Naive B cell (primary cell): ENCODE results near the gene KL. TPM values are rescaled to one million over a fixed set of nuclear protein-coding genes. Genes with fewer than 3 reads are reported as not detected.

Experiments
- ATAC-seq, 2 donors: fragments of 150-1000 bp; cut with Tn5 transposase; 2 replicates each; pipeline ENCODE4 v1.10.0; 2021; ENCODE audit warnings: low read depth in 2 of 2, mild to moderate bottlenecking in 2 of 2, moderate library complexity in 2 of 2
- DNase-seq: peaks from one replicate; pipeline ENCODE4 v3.0.0; 2022
- H3K27ac Mint-ChIP-seq, 6 donors: one replicate each; pipeline ENCODE4 v1.8.0; 2020 to 2022; ENCODE audit warnings: mild to moderate bottlenecking in 6 of 6, mixed read lengths in 6 of 6, moderate library complexity in 5 of 6, inconsistent platforms in 2 of 6
- H3K27me3 Mint-ChIP-seq, 3 donors: one replicate each; pipeline ENCODE4 v1.8.0; 2021 to 2022; ENCODE audit warnings: mixed read lengths in 3 of 3, mild to moderate bottlenecking in 1 of 3
- H3K36me3 Mint-ChIP-seq, 2 donors: one replicate each; pipeline ENCODE4 v1.8.0; 2020 to 2022; ENCODE audit warnings: mixed read lengths in 2 of 2, inconsistent platforms in 1 of 2, mild to moderate bottlenecking in 1 of 2
- H3K4me1 Mint-ChIP-seq, 3 donors: one replicate each; pipeline ENCODE4 v1.8.0; 2020 to 2022; ENCODE audit warnings: mixed read lengths in 3 of 3, inconsistent platforms in 1 of 3, mild to moderate bottlenecking in 1 of 3, moderate library complexity in 1 of 3
- H3K4me3 Mint-ChIP-seq, 8 donors: one replicate each; pipeline ENCODE4 v1.8.0; 2020 to 2022; ENCODE audit warnings: mild to moderate bottlenecking in 8 of 8, mixed read lengths in 8 of 8, moderate library complexity in 8 of 8, inconsistent platforms in 2 of 8
- H3K9me3 Mint-ChIP-seq, 7 donors: one replicate each; pipeline ENCODE4 v1.8.0; 2020 to 2022; ENCODE audit warnings: mixed read lengths in 7 of 7, mild to moderate bottlenecking in 5 of 7, inconsistent platforms in 2 of 7, moderate library complexity in 1 of 7
- polyA plus RNA-seq, 6 donors: library from polyadenylated mRNA; unstranded; fragments of 300-500 nt; fragmentation: Illumina TruSeq; gene quantifications; one replicate each; pipeline ENCODE4 v1.2.3, GENCODE V29; 2021; ENCODE audit warnings: low read depth in 6 of 6

Gene KL
- polyA plus RNA-seq, 6 donors from 2014 or later, result 0.10 TPM; not detected in 5

DNA sequence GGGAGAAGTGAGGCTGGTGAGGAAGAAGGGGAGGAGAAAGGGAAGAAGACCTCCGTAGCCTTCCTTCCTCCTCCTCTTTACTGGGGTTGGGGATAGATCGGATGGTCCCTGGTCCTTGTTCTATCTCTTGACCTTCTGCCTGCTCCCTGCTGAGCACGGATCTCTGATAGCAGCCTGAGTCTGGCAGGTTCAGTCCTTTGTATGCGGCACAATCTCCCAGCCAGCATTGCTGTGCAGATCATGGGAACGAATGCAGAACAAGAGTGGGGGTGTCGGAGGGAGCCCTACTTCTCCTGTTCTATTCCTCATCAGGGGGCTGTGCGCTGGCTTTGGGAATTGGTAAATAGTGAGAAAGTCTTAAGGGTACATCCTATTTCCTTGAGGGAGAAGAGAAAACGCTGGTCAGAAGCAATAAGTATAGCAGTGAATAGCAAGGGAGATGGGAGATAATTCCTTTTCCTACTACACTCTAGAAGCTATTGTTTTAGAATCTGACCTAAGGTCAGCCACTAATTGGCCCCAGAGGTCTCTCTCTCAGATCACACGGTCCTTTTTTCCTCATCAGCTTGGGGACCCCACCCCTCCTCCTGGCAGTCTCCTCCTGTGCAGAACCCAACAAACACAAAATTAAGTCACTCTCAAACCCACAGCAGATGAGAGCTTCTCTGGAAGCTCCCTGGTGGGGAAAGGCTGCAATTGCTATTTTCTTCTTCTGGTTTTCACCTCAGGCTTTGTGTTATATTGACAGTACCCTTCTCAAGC lies 41.0 kb downstream of the KL start:
- H3K4me1 Mint-ChIP-seq, result no peaks in the 10 kb centered on the region
- ATAC-seq, result no peak
- H3K27ac Mint-ChIP-seq, result no peak overlapping the region
- H3K36me3 Mint-ChIP-seq, result no peaks in the 10 kb centered on the region
- H3K9me3 Mint-ChIP-seq, result no peaks in the 10 kb centered on the region
- peaks cover 0 to 5% (median 4%) of the 10 kb centered on the region in 3 donors for H3K27me3 Mint-ChIP-seq
- no peak for DNase-seq
- H3K4me3 Mint-ChIP-seq, result no peak overlapping the region

DNA sequence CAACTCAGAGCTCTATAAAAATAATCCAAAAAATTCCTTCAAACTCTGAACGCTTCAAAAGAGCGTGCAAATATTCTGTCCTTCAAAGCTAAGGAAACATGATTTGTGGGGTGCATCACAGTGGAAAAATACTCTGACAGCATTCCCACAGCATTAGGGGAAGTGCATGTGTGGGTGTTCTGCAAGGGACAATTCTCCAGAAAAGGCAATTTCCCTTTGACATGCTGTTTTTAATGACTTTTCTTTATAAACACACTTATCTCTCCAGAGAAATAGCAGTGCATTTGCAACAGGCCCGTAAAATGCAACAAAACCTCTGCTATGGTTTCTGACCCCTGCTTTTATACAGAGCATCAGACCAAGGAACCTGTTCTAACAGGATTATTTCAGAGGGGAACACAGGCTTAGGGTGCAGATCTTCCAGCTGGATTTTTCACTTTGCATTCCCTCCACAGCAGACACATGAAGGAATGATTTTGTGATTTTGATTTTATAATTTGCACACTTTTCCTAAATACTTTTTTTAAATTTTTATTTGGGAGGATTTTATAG lies 42.6 kb downstream of the KL start:
- Mint-ChIP-seq H3K27ac (no peak overlapping the region), H3K9me3 (no peaks in the 10 kb centered on the region), H3K36me3 (no peaks in the 10 kb centered on the region), H3K4me1 (no peaks in the 10 kb centered on the region), H3K4me3 (no peak overlapping the region), H3K27me3 (peaks cover 0 to 5% (median 4%) of the 10 kb centered on the region in 3 donors)
- no peak for ATAC-seq
- no peak for DNase-seq

DNA sequence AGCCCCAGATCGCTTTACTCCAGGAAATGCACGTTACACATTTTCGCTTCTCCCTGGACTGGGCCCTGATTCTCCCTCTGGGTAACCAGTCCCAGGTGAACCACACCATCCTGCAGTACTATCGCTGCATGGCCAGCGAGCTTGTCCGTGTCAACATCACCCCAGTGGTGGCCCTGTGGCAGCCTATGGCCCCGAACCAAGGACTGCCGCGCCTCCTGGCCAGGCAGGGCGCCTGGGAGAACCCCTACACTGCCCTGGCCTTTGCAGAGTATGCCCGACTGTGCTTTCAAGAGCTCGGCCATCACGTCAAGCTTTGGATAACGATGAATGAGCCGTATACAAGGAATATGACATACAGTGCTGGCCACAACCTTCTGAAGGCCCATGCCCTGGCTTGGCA lies 44.6 kb downstream of the KL start:
- no peaks in the 10 kb centered on the region for H3K9me3 Mint-ChIP-seq
- no peak overlapping the region for H3K4me3 Mint-ChIP-seq
- H3K27ac Mint-ChIP-seq, result no peak overlapping the region
- no peaks in the 10 kb centered on the region for H3K36me3 Mint-ChIP-seq
- peaks cover 0 to 4% (median 2%) of the 10 kb centered on the region in 3 donors for H3K27me3 Mint-ChIP-seq
- H3K4me1 Mint-ChIP-seq, result no peaks in the 10 kb centered on the region
- DNase-seq (no peak), ATAC-seq (no peak)

DNA sequence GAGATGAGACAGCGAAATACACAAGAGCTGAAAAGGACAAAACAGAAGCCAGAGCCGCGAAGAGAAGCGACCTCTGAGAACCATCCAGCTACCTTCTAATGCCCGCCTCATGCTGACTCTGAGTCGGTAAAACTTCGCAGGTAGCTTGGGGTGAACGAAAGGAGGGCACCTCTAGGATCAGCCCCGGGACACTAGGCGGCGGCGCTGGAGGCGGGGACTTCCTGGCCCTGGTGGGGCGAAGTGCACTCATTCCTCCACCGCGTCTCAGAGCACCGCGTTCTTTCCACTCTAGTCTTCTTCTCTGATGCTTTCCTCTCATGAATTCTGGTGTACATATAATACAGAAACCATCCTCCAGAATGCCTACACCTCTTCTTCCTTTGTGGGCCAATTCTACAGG lies 50.1 kb downstream of the KL start:
- no peak overlapping the region for H3K27ac Mint-ChIP-seq
- ATAC-seq, result no peak
- no peaks in the 10 kb centered on the region for H3K4me1 Mint-ChIP-seq
- peaks cover 0 to 6% (median 4%) of the 10 kb centered on the region in 3 donors for H3K27me3 Mint-ChIP-seq
- H3K4me3 Mint-ChIP-seq, result no peak overlapping the region
- DNase-seq, result no peak
- no peaks in the 10 kb centered on the region for H3K36me3 Mint-ChIP-seq
- H3K9me3 Mint-ChIP-seq, result peaks cover 0 to 2% (median 0%) of the 10 kb centered on the region in 7 donors

DNA sequence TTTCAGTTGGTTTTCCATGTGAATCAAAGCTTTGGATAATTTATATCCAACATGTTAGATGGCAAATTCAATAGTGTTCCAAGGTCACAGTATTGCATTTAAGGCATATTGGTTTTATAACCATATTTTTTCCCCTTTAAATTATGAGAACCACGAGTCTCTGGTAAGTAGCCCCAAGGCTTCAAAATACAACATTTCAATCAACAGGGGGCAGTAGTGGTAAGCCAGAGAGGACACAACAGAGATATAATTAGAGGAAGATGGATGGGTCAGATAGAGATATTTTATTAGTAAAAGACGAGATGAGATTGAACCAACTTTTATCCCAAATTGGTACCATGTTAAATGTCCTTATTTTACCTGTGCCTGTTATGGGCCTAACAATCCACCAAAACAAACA lies 53.1 kb downstream of the KL start:
- Mint-ChIP-seq H3K4me1 (no peaks in the 10 kb centered on the region), H3K27me3 (peaks cover 0 to 6% (median 0%) of the 10 kb centered on the region in 3 donors), H3K9me3 (peaks cover 0 to 2% (median 0%) of the 10 kb centered on the region in 7 donors), H3K36me3 (no peaks in the 10 kb centered on the region), H3K4me3 (no peak overlapping the region), H3K27ac (no peak overlapping the region)
- ATAC-seq (no peak), DNase-seq (no peak)

DNA sequence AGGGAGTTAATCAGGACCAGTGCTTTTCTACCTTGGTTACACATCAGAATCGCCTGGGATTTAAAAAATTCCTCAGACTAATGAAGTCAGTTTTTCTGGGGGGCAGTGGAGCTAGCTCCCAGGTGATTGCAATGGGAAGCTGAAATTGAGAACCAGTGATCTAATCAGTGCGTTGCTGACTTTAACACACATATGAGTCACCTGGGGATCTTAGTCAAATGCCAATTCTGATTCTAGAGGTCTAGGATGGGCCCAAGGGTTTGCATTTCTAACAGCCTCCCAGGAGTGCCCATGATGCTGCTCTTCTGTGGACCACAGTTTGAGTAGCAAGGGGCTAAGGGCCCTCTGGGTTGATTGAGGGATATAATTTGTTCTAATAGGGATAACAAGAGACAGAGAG lies 54.5 kb downstream of the KL start:
- DNase-seq, result no peak
- H3K9me3 Mint-ChIP-seq, result peaks cover 0 to 2% (median 0%) of the 10 kb centered on the region in 7 donors
- ATAC-seq, result no peak
- H3K27me3 Mint-ChIP-seq, result peaks cover 0 to 6% (median 0%) of the 10 kb centered on the region in 3 donors
- no peak overlapping the region for H3K4me3 Mint-ChIP-seq
- no peaks in the 10 kb centered on the region for H3K4me1 Mint-ChIP-seq
- peak overlapping the region in 1 of 6 donors; percentile 78 for H3K27ac Mint-ChIP-seq
- H3K36me3 Mint-ChIP-seq, result no peaks in the 10 kb centered on the region

DNA sequence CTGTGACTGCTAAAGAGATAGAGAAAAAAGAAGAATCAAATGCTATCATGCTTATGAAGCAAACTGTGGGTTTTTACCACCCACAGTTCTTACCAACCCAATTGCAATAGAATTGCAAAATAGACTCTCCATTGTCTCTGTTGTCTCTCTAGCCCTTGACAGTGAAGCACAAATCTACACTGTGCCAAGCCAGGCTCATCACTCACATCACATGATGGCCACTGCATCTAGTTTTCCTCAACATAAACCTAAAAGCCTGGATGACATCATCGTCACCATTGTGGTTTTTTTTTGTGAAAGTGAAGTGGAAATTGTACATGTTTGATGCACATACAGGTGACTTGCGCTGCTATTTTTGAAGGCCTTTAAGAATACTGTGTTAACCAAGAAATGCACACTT lies 56.1 kb downstream of the KL start:
- H3K9me3 Mint-ChIP-seq, result no peaks in the 10 kb centered on the region
- no peak overlapping the region for H3K4me3 Mint-ChIP-seq
- no peaks in the 10 kb centered on the region for H3K36me3 Mint-ChIP-seq
- DNase-seq (no peak), ATAC-seq (no peak)
- no peak overlapping the region for H3K27ac Mint-ChIP-seq
- H3K27me3 Mint-ChIP-seq, result peaks cover 0 to 6% (median 4%) of the 10 kb centered on the region in 3 donors
- no peaks in the 10 kb centered on the region for H3K4me1 Mint-ChIP-seq

DNA sequence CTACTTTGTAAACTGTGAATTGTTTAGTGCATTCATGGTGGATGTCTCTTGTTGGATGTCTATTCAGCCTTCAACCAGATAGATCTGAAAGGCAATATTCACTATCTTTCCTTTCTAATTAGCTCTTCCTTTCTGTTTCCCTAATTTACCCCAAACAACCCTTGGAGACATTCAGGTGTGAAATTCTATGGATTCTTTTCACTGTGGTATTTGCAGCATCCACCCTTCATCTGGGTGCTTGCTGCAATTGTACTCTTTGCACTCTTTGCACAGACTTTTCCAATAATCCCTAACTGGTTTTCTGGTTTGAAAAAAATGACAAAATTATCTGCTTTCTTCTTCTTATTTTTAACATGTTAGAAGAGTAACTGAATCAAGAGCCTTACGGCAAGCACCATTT lies 56.5 kb downstream of the KL start:
- DNase-seq (no peak), ATAC-seq (no peak)
- Mint-ChIP-seq H3K27ac (no peak overlapping the region), H3K36me3 (no peaks in the 10 kb centered on the region), H3K9me3 (no peaks in the 10 kb centered on the region), H3K27me3 (peaks cover 0 to 4% (median 4%) of the 10 kb centered on the region in 3 donors), H3K4me1 (no peaks in the 10 kb centered on the region), H3K4me3 (no peak overlapping the region)

DNA sequence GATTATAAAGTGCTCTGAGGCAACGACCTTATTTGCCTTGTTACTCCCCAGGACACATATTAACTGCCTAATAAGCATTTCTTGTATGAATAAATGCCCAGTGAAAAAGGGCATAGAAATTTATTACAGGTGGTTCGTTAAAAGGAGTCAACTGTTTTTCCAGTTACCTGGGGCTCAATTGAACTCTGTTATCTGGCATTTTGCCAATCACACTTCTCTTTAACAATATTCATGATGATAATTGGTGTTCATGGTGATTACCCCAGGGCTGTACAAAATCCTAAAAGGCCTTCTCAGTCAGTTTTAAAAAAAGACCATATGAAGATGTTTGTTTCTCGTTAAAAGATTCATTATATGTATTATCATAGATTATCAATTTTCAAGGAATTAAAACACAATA lies 57.1 kb downstream of the KL start:
- Mint-ChIP-seq H3K4me3 (no peak overlapping the region), H3K27me3 (peaks cover 0 to 4% (median 0%) of the 10 kb centered on the region in 3 donors), H3K36me3 (no peaks in the 10 kb centered on the region), H3K4me1 (no peaks in the 10 kb centered on the region), H3K27ac (no peak overlapping the region), H3K9me3 (no peaks in the 10 kb centered on the region)
- ATAC-seq (no peak), DNase-seq (no peak)

DNA sequence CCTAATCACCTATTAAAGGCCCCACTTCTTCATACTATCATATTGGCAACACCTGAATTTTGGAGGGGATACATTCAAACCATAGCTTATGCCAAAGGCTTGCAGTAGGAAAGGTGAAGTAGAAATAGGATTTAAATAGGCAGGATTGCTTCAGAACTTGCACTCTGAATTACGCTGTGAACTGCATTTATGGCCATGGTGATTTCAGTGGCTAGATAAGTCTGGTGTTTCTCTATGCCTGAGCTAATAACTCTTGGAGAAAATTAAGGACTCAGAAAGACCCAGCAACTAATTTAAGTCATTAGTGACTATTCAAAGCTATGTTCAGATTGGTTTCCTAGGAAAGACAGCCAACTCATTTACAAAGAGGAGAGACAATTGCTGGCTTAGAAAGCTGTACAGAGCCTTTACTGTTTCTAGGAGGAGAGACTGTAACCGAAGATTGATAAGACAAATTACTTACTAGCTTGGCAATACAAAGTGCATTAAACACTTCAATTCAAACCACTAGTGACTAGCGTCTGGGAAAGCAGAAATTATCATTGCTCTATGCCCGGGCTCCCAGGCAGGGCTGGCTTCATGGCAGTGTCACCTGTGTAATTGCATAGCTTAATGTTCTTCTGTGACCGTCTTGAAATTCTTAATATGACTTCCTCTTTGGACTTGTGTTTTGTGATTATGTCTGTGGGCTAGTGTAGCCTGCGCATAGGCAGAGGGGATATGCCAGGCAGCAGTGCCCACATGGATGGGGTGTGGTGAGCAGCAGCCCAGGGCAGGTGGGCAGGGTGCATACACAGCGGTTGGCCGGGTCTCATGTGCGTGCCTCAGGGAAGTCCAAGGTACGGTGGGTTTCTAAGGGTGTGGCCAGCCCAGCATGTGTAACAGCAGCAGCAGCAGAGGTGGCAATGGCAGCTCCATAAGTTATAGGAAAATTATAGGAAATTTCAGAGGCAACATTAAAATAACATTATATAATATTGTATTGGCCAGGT lies 60.1 kb downstream of the KL start:
- no peak overlapping the region for H3K4me3 Mint-ChIP-seq
- ATAC-seq, result no peak
- H3K4me1 Mint-ChIP-seq, result peaks cover 0 to 6% (median 0%) of the 10 kb centered on the region in 3 donors
- DNase-seq, result no peak
- peaks cover 0 to 4% (median 0%) of the 10 kb centered on the region in 3 donors for H3K27me3 Mint-ChIP-seq
- no peaks in the 10 kb centered on the region for H3K36me3 Mint-ChIP-seq
- no peaks in the 10 kb centered on the region for H3K9me3 Mint-ChIP-seq
- H3K27ac Mint-ChIP-seq, result no peak overlapping the region

DNA sequence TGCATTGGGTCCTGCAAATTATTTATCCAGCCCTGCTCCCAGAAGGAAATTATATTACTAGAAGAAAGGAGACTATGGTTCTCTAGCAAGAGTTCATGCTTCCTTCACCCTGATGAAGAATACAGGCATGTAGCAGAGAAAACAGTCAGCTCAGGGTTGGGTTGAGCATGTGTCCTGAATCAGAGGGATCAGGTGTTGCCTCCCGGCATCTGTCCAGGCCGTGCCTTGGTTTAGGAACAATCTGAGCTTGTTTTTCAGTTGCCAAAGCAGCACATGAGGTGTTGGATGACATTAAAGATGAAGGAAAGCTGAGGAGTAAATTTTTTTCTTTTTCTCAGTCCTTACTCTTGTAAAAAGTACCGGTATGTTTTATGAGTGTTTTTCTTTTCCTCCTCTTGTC lies 62.0 kb downstream of the KL start:
- H3K27me3 Mint-ChIP-seq, result peaks cover 0 to 4% (median 0%) of the 10 kb centered on the region in 3 donors
- no peaks in the 10 kb centered on the region for H3K36me3 Mint-ChIP-seq
- H3K27ac Mint-ChIP-seq, result peak overlapping the region in 1 of 6 donors; percentile 74
- no peak overlapping the region for H3K4me3 Mint-ChIP-seq
- DNase-seq (no peak), ATAC-seq (no peak)
- H3K9me3 Mint-ChIP-seq, result no peaks in the 10 kb centered on the region
- peaks cover 0 to 6% (median 0%) of the 10 kb centered on the region in 3 donors for H3K4me1 Mint-ChIP-seq

DNA sequence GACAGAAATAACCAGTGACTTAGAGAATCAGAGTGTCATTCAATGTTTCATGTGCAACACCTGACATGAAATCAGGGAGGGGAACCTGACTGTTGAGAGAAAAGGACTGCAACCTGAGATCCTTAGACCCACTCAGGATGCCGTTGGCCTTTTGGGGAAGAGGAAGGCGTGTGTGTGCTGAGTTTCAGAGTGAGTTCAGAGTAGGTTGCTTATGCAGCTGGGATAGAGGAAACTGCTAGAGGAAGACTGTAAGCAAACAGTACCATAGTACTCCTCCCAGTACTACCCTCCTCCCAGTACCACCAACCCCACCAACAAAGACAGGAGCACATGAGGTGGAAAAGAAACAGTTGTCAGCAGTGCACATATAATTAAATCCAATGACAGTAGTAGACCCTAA lies 63.7 kb downstream of the KL start:
- DNase-seq (no peak), ATAC-seq (no peak)
- peaks cover 0 to 1% (median 0%) of the 10 kb centered on the region in 7 donors for H3K9me3 Mint-ChIP-seq
- H3K27ac Mint-ChIP-seq, result peak overlapping the region in 1 of 6 donors; percentile 49
- H3K4me1 Mint-ChIP-seq, result peaks cover 0 to 6% (median 0%) of the 10 kb centered on the region in 3 donors
- no peak overlapping the region for H3K4me3 Mint-ChIP-seq
- H3K36me3 Mint-ChIP-seq, result no peaks in the 10 kb centered on the region
- peaks cover 0 to 6% (median 4%) of the 10 kb centered on the region in 3 donors for H3K27me3 Mint-ChIP-seq

DNA sequence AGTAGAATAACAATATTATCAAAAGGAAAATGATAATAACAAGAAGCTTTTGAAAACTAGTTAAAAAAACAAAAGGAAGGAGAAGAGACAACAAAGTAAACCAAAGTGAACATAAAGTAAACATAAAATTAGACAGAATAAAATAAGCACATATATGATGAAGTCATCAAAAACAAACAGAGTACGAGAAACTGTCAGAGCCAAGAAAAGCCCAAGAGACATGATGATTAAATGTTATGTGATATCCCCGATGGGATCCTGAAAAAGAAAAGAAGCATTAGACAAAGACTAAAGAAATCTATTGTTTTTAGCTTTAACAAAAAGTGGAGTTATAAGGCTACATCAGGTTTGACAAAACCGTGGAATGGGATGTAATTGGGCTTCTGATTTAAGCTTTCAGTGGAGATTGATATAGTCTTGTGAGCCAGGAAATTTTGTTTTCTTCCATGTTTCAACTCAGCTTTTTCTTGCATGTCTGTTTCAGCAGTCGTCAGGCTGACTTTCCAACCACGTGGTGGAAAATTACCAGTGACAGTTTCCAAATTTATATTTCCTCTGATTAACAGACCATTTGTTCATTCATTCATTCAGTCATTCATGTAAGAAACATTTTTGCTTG lies 64.9 kb downstream of the KL start:
- Mint-ChIP-seq H3K27me3 (peaks cover 0 to 9% (median 7%) of the 10 kb centered on the region in 3 donors), H3K36me3 (no peaks in the 10 kb centered on the region), H3K27ac (peak overlapping the region in 1 of 6 donors; percentile 17), H3K4me1 (peaks cover 0 to 6% (median 0%) of the 10 kb centered on the region in 3 donors), H3K4me3 (no peak overlapping the region), H3K9me3 (peaks cover 0 to 3% (median 0%) of the 10 kb centered on the region in 7 donors)
- DNase-seq (no peak), ATAC-seq (no peak)
